Kidney (tissue), 14 donors: Measurements from ENCODE around the gene SYT4. TPM values are rescaled to one million over a fixed set of nuclear protein-coding genes. Genes with fewer than 3 reads are reported as not detected.

Experiments
- DNase-seq, 5 donors: peaks; one replicate each; pipeline ENCODE4 v3.0.0-alpha.2; 2013 to 2020
- FAIRE-seq: peaks from 2 replicates; lab custom pipeline; 2012; peaks lifted over from hg19 to GRCh38; lab: Jason Lieb, UNC
- H3K27ac ChIP-seq, 2 donors: one replicate each; pipeline ENCODE4 v1.7.0; 2013; ENCODE audit warnings: low read depth in 2 of 2, low read length in 2 of 2, inconsistent platforms in 1 of 2
- H3K27me3 ChIP-seq: one replicate; pipeline ENCODE4 v1.7.1; 2013; ENCODE audit warnings: low read length, inconsistent platforms; ENCODE audit not compliant: control insufficient read depth, insufficient read depth
- H3K36me3 ChIP-seq, 3 donors: one replicate each; pipeline versions ENCODE4 v1.7.0 to v1.7.1; 2013; ENCODE audit warnings: low read length in 3 of 3, control low read depth in 1 of 3, inconsistent platforms in 1 of 3; ENCODE audit not compliant: insufficient read depth in 3 of 3, control insufficient read depth in 2 of 3
- H3K4me1 ChIP-seq, 3 donors: one replicate each; pipeline versions ENCODE4 v1.7.0 to v1.7.1; 2013; ENCODE audit warnings: low read length in 3 of 3, inconsistent platforms in 1 of 3, low read depth in 1 of 3; ENCODE audit not compliant: control insufficient read depth in 2 of 3, insufficient read depth in 2 of 3
- H3K4me3 ChIP-seq, 3 donors: one replicate each; pipeline versions ENCODE4 v1.7.0 to v1.8.1; 2013; ENCODE audit warnings: low read length in 3 of 3, control low read depth in 1 of 3, inconsistent platforms in 1 of 3
- H3K9ac ChIP-seq, 3 donors: one replicate each; pipeline versions ENCODE4 v1.7.0 to v1.7.1; 2013; ENCODE audit warnings: low read length in 3 of 3, control low read depth in 1 of 3, inconsistent platforms in 1 of 3
- H3K9me3 ChIP-seq, 3 donors: one replicate each; pipeline versions ENCODE4 v1.7.0 to v1.7.1; 2013; ENCODE audit warnings: low read length in 3 of 3, control low read depth in 1 of 3, inconsistent platforms in 1 of 3; ENCODE audit not compliant: control insufficient read depth in 2 of 3, insufficient read depth in 1 of 3
- CTCF ChIP-seq: IDR thresholded peaks from 3 replicates; pipeline ENCODE4 v1.5.1; 2012; ENCODE audit warnings: mild to moderate bottlenecking, moderate library complexity, borderline replicate concordance; ENCODE audit not compliant: insufficient read depth; ENCODE audit errors: extremely low read depth
- intact Hi-C: fragments of 100-400 bp; cut with DNase I; formaldehyde crosslinking; loops from one replicate; pipeline ENCODE4 v1.11.1; 2022
- polyA plus RNA-seq: library from polyadenylated mRNA; stranded (reverse); fragments of 350-450 nt; fragmentation: Illumina TruSeq; extraction: RNeasy Lipid Tissue Mini Kit (QIAGEN cat#74804); gene quantifications from one replicate; pipeline ENCODE4 v1.2.3, GENCODE V29; 2014; ENCODE audit warnings: low read depth, low replicate concordance; ENCODE audit not compliant: insufficient read depth
- total RNA-seq: library from RNA; stranded (reverse); fragmentation: NEBNext Ultra II Directional; extraction: Animal tissue kit (Norgen Biotek cat#: 25700); gene quantifications from one replicate; pipeline ENCODE4 v1.2.1, GENCODE V29; 2021
- donor health status: control.
- donor health status: control.
- donor health status: control.
- donor health status: control.
- donor health status: control.
- donor health status: DM: yes; HTN: yes; CAD: no.
- donor health status: Normal renal cell carcinoma (clear cell type).

The SYT4 gene
- total and polyA plus RNA-seq, 2 donors from 2014 or later = not detected

DNA sequence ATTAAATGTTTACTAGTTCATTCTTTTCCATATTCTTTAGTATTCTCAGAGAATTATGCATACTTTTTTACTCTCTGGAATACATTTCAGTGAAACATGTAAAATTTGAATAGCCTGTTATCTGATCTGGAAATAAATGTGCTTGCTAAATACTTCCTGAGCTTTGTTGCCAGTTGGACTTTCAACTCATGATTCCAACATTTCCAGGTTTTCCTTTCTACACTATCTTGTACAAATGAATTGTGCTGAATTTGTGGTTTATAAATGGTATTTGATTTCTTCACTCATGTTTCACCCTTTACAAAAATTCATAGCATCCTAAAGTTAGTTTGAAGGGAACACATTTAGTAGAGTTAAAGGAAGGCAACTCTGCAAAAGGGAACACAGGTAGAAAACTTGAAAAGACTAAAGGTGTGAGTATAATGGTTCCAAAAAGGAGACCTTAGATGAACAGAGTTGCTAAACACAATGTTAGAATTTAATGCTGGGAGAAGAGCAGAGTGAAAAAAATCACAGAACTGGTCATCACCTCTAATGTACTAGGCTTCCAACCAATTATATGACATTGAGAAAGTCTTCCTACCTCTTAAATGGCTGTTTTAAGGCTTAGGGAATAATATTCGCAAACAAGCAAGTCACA is 28.6 kb downstream of the SYT4 start:
- DNase-seq = no peak
- intact Hi-C loops = no loop called here

DNA sequence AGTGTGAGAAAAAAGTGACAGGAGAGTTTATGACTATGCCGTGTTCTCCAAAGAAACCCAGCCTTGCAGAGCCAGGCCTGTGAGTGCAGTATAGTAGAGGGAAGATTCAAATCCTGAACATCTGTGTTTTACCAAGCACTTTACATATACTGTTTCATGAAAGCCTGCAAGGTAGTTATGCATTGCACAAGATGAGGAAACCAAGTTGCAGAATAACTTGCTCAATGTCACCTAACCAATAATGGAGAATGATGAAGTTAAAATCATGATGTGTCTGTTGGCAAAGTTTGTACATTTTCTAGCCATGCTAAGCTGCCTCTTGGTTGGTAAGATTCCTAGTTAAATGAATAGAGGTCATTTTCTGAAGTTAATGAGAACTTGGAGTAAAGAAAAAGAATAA is 29.3 kb downstream of the SYT4 start:
- Histone ChIP-seq H3K9ac (no peak overlapping the region), H3K4me1 (no peaks in the 10 kb centered on the region), H3K36me3 (no peaks in the 10 kb centered on the region), H3K4me3 (no peak overlapping the region), H3K9me3 (no peaks in the 10 kb centered on the region), H3K27ac (no peak overlapping the region), H3K27me3 (no peaks in the 10 kb centered on the region)
- intact Hi-C loops = no loop called here
- TF ChIP-seq CTCF = no peak
- FAIRE-seq (no peak), DNase-seq (no peak)

More for the DNA sequence above, 28.6 kb downstream of the SYT4 start:
- Histone ChIP-seq H3K27ac (no peak overlapping the region), H3K9ac (no peak overlapping the region), H3K9me3 (no peaks in the 10 kb centered on the region), H3K27me3 (no peaks in the 10 kb centered on the region), H3K4me1 (no peaks in the 10 kb centered on the region), H3K4me3 (no peak overlapping the region), H3K36me3 (no peaks in the 10 kb centered on the region)
- no peak for TF ChIP-seq CTCF
- FAIRE-seq = no peak

DNA sequence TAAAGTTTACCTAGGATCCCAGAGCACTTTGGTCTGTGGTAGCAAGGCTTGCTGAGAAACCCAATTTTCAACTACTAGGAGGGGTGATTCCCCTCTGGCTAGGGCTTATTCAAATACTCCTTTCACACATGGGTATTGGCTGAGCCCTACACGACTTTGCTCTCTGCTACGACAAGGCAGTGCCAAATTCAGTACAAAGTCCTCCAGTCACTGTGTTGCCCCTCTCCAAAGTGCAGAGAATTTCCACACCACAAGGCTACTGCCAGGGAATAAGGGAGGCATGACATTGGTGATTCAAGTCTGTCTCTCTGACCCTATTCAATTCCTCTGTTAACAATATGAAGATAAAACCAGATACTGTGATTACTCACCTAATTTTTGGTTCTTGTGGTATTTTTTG is 38.9 kb downstream of the SYT4 start:
- Histone ChIP-seq H3K4me3 (no peak overlapping the region), H3K9me3 (no peaks in the 10 kb centered on the region), H3K27me3 (no peaks in the 10 kb centered on the region), H3K9ac (no peak overlapping the region), H3K36me3 (no peaks in the 10 kb centered on the region), H3K4me1 (no peaks in the 10 kb centered on the region), H3K27ac (no peak overlapping the region)
- DNase-seq (no peak), FAIRE-seq (no peak)
- TF ChIP-seq CTCF = no peak
- intact Hi-C loops = no loop called here

GRCh38 chr18:43236921-43237320 is 40.4 kb downstream of the SYT4 start:
- Histone ChIP-seq H3K27me3 (no peaks in the 10 kb centered on the region), H3K9ac (no peak overlapping the region), H3K4me3 (no peak overlapping the region), H3K9me3 (no peaks in the 10 kb centered on the region), H3K27ac (no peak overlapping the region), H3K36me3 (no peaks in the 10 kb centered on the region), H3K4me1 (no peaks in the 10 kb centered on the region)
- FAIRE-seq = no peak
- no peak for TF ChIP-seq CTCF
- intact Hi-C loops = no loop called here
- DNase-seq = no peak
